NCI-H2196 treated with DMSO at 0.1 percent for 48 hours (cell line): ENCODE results near the gene ARHGAP5.

Experiments used
- DNase-seq: peaks from one replicate; lab custom pipeline; 2025; ENCODE audit not compliant: unreplicated experiment; lab: John Stamatoyannopoulos, UW

ARHGAP5 gene

DNA sequence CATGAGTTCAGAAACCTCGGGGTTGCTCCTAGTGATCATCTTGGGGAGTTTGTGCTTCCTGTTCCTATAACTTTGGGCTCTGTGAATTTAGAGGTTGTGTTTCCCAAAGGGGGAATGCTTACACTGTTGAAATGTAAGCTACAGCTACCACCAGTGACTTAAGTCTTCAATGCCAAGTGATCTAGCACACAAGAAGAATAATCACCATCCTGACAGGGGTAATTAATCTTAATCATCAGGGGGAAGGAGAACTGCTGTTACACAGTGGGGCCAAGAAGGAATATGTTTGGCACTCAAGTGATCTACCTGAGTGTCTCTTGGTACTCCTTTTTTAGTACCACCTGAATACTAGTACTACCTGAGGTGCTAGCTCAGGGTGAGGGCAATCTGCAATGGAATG is 89.8 kb downstream of the ARHGAP5 start:
- DNase-seq = no peak

DNA sequence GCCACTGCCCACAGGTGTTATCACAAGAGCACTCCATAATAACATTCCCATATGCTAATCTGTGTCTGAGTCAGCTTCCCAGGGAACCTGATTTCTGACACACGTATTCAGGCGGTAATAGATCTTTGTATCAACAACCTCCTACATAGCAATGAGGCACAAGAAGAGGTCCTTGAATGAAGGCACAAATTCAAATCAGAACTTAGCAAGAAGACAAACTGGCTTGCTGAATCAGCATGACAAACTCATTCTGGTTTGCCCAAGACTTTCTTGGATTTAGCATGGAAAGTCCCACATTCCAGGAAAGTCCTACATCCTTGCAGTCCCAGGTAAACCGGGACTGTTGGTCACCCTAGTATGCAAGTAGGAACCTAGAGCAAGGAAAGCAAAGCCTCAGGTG is 90.8 kb downstream of the ARHGAP5 start:
- DNase-seq = no peak

DNA sequence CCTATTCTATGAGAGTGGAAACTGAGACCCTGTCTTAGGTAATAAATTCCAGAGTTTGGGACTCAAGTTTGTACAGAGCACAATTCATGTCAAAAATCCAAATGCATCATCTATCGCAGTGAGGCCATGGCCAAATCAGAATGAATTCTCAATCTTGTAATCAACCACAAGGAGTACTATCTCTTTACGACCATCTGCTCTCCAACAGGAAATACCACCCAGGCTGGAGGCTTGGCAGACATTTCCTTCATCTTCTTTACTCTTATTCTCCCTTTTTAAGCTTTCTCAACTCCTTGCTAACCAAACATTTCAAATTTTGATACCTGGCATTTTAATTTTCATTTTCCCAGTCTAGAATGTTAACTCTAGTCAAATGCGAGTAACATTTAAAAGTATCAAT is 92.1 kb downstream of the ARHGAP5 start:
- no peak for DNase-seq

DNA sequence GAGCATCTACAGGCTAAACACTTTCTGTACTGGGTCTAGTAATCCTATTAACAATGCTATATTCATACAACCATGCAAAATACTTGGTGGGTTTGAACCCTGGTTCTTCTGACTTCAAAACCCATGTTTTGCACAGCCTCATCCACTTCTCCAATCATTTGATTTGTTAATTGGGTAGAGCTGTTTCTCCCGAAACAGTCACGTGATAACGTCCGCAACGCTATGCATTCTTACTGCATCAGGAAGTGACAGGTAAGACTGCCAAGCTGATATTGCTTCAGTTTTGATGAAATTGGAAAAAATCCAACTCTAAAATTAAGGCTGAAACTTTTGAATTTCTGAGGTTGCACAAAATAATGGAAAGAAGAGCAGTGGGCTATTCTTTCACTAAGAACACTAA is 94.4 kb downstream of the ARHGAP5 start:
- no peak for DNase-seq

DNA sequence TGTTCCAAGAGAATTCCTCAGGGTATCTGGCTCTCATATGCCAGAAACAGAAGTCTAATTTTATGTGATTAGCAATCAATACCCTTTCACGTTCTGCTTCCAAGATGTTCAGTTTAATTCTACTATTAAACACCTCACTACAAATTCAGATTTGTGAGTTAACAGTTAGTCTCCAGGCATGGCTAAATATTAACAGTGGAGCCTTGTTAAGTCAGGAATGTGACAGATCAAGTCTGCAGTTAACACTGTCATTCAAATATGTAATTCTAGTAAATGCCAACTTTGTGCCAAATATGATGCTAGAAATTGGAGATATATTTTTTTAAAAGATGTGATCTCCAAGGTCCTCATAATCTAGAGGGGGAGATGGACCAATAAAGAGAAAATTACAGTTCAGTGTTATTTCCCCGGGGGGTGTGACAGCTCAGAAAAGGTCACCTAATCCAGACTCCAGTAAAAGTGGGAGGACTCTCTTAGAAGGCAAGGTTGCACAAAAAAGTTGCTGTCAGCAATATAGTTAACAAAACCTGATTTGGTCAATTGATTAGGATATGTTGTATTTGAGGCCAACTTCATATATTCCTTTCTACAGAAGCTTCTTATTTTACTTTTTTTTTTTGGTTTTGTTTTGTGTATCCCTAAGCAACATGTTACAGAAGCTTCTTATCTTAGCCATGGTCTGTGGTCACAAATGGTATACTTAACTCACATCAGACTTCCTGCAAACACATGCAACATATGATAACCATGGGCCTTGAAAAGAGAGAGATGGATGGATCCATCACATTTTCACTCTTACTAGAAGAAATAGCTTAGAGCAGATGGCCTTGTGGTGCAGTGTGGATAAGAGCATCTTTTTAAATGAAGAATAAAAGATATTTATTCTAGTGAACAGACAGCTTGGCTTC is 106.3 kb downstream of the ARHGAP5 start:
- no peak for DNase-seq

DNA sequence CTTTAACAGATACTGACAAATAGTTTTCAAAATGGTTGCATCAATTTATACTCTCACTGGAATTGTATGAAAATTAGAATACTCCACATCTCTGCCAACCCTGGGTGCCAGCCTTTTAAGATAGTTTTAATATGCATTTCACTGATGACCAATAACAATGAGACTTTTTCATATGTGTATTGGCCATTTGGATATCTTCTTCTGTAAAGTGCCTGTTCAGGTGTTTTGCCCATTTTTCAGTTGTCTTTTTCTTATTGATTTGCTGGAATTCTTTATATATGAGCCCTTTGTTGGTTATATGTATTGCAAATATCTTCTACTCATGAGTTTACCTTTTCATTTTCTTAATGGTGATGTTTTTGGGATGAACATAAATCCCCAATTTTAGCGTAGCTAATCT is 108.0 kb downstream of the ARHGAP5 start:
- no peak for DNase-seq

DNA sequence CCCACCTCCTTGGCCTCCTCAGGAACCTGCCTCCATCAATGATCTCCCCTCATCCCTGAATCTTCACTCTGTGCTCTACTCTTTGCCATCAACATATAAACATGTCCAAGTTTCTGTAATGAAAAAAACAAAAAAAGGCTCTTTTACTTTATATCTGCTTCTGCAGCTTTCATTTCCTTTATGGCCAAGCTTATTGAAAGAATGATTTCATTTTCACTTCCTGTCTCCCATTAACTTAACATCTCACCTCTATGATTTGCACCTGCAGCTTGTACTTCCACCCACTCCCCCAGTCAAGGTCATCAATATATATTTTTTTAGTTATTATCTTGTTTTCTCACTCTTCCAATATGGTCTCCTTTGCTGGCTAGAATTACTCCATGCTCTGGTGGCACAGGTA is 109.1 kb downstream of the ARHGAP5 start:
- no peak for DNase-seq

DNA sequence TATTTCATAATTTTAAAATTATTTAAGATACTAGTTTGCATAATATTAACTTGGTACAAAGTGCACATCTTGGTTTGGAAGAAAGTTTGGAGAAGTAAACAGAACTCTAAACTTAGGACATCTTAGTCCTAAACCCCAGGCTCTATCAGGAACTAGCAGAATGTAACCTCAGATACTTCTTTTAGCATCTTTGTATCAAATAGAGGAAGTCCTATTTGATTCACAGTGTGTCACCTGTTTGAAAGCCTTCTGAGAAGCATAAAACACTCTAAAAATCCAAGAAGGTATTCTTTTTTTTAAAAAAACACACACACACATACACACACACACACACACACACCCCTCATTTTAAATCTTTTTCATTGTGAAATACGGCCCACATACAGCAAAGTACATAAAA is 112.7 kb downstream of the ARHGAP5 start:
- no peak for DNase-seq

DNA sequence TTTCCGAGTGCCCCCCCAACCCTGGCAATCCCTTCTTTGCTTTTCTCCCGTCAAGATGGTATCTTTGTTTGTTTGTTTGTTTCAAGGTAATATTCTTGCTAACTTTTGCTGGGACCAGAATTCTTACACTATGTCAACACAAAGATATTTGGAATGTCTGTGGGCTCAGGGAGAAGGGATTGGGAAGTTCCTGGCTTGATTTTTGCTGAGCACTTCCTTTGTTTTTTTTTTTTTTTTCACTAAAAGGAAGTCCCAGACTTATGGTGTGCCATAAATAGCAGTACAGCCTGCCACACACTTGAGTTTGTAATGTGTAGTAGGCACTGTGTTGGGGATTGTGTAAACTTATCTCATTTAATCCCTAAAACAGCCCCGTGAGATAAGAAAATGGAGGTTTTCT is 113.6 kb downstream of the ARHGAP5 start:
- DNase-seq = no peak

DNA sequence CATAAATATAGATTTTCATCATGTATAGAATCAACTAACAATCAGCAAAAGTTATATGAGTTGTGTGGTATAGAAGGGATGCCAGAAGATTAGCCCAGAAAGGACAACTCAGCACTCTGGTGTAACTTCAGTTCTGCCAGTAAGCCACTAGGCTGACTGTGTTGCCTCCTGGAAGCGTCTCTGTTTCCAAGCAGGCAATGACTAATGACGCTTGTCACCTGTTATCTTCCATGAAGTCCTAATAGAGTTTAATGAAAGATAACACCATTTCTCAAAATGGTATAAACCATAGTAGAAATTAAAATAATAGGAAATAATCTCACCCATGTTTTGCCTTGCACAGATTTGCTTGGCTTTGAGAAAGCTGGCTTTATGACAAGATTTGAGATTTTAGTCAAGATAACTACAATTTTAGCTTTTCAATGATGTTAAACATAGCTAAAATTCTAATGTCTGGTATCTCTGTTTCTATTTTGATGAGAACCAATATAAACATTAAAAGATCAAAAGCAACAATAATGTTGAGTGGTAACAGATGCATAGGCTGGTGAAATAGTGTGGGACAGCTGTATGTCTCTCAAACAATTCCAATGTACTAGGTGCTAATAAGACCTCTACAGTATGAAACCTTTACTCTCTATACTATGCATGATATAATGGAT is 115.7 kb downstream of the ARHGAP5 start:
- no peak for DNase-seq

DNA sequence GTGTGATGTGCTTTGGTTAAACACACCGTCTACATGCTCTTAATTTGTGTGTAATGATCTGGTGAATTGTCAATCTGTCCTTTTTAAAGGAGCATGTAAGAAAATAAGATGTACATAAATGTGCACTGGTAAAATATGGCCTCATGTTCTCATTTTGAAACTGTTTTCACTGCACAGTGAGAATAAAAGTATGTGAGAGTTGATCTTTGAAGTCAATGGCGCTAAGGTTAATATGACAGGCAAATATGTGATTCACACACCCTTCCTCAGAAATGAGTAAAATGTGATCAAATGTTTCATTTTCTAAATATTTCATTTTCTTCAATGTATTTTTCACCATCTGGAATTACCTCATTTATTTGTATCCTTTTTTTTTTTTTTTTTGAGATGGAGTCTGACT is 116.4 kb downstream of the ARHGAP5 start:
- no peak for DNase-seq

DNA sequence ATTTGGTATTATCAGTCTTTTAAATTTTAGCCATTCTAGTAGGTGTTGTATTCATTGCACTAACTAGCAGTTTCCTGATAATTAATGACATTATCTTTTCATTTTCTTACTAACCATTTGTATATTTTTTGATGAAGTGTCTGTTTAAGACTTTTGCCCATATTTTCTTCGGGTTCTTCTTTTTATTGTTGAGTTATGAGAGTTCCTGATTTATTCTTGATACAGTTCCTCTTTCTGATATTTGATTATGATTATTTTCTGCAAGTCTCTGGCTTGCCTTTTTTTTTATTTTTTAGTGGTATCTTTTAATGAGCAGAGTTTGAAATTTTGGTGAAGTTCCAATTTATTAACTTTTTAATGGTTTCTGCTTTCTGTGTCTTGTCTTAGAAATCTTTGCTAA is 118.5 kb downstream of the ARHGAP5 start:
- DNase-seq = no peak

DNA sequence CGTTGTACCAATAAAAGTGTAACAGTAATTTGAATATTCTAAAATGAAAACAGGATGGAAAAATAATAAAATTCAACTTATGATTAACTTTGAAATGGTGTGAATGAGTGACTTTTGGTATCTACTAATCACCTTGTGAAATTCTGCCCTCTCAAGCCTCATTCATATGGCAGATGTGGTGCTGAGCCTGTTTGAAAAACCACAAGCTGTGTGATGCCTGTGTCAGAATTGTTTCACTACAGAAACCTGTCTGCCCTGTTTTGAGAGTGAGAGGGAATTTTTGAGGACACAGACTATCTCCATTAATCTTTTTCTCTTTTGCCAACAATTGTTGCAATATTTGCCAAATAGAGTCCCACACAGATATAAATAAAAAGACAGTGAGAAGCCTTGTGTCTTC is 120.8 kb downstream of the ARHGAP5 start:
- DNase-seq = no peak

DNA sequence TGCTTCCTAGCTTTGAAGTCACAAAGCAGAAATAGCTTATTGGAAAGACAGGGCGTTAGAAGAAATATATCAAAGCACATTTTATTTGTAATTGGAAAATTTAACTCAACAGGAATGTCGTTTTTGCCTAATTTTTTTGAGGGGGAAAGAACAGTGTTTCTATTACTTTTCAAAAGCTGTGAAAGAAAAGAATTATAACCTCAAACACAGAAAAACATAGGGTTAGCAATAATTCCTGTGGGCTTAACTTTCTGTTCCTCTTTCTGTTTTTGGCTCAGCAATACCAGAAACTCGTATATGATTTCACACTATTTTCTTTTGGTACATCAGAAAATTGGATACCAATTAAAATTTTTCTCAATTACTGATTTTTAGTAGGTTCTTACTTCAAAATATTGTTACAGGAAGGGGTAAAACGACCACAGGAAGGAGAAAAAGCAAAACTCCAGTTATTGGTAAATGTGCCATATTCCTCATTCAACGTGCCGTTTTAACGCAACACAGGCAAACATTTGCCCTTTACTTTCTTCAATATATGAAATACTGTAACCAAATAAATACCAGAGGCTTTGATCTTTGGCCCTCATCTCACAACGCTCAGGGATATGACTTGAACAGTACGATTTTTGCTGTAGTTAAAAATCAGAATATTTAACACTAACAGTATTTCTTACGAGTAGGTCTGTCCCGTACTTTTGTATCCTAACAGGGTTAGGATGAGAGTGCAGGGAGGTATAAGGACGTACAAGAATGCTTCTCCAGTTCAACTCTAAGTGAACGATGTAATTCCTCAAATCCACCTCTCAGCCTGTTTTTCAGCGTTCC is 123.5 kb downstream of the ARHGAP5 start:
- DNase-seq = no peak

DNA sequence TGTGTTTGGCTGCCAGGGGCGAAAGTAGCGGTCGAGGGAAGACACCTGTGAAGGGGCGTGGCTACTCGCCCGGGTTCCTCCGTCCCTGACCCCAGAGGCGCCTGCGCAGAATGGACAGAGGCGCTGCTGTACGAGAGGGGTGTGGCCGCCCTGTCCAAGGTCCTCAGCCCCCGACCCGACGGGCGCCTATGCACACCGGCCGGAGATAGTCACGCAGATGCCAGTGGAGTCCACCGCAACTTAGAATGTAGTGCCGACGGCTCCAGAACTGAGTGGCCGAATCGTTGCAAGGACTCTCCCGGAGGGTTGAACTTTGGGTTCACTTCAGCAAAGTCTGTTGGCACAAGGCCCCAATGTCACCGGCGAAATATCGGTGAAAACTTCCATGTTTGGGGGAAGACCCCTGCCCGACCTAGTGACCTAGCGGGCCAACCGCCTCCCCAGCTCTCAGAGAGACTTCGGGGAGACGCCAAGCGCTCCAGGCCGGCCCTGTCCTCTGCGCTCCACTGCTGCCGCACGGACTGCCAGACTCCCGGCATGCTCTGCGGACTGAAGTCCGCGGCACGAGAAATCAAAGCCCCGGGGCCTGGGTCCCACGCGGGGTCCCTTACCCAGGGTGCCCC is 124.2 kb downstream of the ARHGAP5 start:
- peak; percentile 83 for DNase-seq

DNA sequence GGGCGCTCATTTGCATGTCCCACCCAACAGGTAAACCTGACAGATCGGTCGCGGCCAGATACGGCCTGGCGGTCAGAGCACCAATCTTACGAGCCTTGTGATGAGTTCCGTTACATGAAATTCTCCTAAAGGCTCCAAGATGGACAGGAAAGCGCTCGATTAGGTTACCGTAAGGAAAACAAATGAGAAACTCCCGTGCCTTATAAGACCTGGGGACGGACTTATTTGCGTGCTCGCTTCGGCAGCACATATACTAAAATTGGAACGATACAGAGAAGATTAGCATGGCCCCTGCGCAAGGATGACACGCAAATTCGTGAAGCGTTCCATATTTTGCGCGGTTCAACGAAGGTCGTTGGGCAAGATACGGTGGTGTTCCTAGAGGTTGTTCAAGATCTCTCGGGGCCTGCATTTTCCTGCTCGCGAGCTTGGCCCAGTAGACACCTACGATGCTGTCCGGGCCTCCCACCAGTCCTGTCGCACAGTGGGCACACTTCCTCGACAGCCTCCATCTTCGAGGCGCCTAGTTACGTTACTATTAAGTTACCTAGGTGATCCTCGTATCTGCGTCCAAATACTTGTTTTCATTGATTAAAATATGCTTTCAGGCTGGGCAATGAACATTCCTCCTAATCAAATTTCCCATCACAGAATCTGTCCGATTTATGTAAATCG is 124.8 kb downstream of the ARHGAP5 start, which contains the start of gene RNU6-7:
TSS of gene RNU6-7 (plus strand) at position 230 of the 675 bp plus-strand sequence.
- peak; percentile 40 for DNase-seq

DNA sequence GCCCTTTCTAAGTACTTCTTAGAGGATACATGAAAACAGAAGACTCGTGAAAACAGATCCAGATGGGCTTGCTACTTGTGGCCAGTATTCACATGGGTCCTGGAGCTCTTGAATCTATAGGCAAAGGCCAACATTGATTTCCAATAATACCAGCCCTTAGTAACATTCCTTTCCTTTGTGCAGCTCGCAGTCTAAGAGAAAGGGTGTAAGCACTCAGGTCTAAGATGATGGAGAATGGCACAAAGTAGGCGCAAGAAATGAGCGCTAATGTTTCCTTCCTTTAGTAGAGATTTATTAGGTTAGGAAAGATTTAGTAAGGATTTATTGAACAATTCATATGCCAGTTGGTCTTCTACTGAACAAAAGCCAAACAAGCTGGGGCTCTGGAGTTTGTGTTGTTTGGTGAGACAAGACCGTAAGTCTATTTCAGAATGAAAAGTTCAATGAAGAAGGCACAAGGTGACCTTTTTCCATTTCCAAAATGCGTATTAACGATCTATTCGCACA is 125.4 kb downstream of the ARHGAP5 start:
- no peak for DNase-seq

DNA sequence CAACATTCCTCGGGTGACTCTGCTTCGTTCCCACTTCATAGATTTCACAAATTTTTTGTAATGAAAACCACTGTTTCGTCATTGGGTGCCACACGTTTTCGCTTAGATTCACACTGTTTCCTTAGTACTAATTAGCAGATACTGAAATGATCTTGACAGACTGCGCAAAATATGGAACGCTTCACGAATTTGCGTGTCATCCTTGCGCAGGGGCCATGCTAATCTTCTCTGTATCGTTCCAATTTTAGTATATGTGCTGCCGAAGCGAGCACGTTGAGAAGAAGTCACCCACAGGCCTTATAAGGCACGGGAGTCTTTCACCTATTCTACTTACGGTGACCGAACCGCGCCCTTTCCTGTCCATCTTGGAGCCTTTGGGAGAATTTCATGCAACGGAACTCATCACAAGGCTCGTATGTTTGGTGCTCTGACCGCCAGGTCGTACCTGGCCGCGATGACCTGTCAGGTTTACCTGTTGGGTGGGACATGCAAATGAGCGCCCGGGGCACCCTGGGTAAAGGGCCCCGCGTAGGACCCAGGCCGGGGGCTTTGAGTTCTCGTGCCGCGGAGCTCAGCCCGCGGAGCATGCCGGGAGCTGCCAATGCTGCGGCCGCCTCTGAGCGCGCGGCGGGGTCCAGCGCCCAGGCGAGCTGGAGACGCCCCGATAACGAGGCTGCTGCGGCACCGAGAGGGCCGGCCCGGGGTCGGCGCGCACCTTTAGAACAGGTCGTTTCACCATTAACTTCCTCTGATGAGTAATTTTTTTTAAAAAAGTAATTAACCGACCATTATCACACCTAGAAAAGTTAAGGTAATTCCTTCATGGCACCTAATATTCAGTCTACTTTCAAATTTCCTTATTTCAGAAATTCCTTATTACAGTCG is 126.1 kb downstream of the ARHGAP5 start, which contains the start of gene RNU6-8:
TSS of gene RNU6-8 (minus strand) at position 272 of the 885 bp plus-strand sequence.
- DNase-seq = peak; percentile 78

DNA sequence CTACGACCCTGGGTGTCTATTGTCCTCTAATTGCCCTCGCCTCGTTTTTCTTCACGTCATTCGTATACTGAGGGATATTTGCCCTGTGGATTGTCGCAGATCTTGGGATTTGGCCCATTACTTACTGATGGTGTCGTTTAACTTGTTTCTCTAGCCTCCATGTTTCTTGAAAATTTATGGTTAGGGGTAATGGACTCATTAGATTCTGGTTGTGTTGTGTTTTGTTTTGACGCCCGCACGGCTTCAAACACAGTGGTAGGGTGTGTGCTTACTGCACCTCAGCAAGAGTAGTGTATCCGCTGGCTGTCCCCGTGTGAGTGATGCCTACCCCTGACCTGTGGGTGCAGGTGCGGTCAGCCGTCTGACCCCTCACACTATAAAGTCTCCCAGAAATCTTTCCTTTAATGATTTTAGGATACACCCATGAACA is 126.8 kb downstream of the ARHGAP5 start:
- peak; percentile 37 for DNase-seq
